Measurements from ENCODE around the gene PHLDA1. TPM values are rescaled to one million over a fixed set of nuclear protein-coding genes. Genes with fewer than 3 reads are reported as not detected.

Gene PHLDA1
- total RNA-seq, 1 experiment from 2014 or later = 181 TPM

- DNase-seq (no peak), ATAC-seq (no peak)
- no peak for TF ChIP-seq EZH2 (IDR thresholded peaks at IDR 0.05; ENCODE audit: low read length, unreplicated experiment)
- Histone ChIP-seq H3K9ac (ENCODE audit: low read length) (no peak overlapping the region), H3K27me3 (ENCODE audit: low read length) (no peaks in the 10 kb centered on the region), H3K27ac (ENCODE audit: low read length) (no peak overlapping the region), H3F3A (ENCODE audit: low read length, unreplicated experiment) (no peaks in the 10 kb centered on the region), H2AFZ (ENCODE audit: low read length) (no peak overlapping the region), H4K20me1 (ENCODE audit: low read length) (no peaks in the 10 kb centered on the region), H3K4me1 (ENCODE audit: insufficient read depth, low read length) (peaks cover 14% of the 10 kb centered on the region), H3K4me2 (ENCODE audit: low read length) (no peak overlapping the region), H3K9me2 (replicated peaks; ENCODE audit: low read length) (no peaks in the 10 kb centered on the region), H3K4me3 (ENCODE audit: low read length) (no peak overlapping the region), H3K9me3 (ENCODE audit: low read length) (no peaks in the 10 kb centered on the region), H3K79me2 (ENCODE audit: low read length) (no peaks in the 10 kb centered on the region), H3K36me3 (ENCODE audit: low read depth, low read length) (no peaks in the 10 kb centered on the region)
- ChIA-PET CTCF (no interaction called here), POLR2A (ENCODE audit: unreplicated experiment) (no interaction called here)
- intact Hi-C loops (cut with micrococcal nuclease) = no loop called here
- no TSS peak for BruUV-seq (replicated peaks)
These were observed 28.8 kb downstream of the PHLDA1 start for GRCh38 chr12:76002598-76003354.

DNA sequence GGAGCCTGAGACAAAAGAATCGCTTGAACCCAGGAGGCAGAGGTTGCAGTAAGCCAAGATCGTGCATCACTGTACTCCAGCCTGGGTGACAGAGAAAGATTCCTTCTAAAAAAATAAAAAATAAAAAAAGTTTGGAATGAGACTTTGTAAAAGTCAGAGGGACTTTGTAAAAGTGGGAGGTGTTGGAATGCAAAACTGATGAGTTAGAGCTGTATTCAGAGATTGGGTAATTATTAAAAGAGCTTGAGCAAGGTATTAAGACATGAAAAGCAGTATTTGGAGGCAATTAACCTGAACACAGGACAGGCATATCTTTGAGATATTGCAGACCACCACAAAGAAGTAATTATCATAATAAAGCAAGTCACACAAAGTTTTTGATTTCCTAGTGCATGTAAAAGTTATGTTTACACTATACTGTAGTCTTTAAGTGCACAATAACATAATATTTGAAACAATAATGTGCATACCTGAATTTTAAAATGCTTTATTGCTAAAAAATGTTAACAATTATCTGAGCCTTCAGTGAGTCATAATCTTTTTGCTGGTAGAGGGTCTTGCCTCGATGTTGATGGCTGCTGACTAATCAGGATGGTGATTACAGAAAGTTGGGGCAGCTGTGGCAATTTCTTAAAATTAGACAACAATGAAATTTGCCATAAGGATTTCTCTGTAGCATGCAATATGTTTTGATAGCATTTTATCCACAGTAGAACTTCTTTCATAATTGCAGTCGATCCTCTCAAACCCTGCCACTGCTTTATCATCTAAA is 33.1 kb downstream of the PHLDA1 start:
- DNase-seq (no peak), ATAC-seq (no peak)
- Histone ChIP-seq H3K4me3 (ENCODE audit: low read length) (no peak overlapping the region), H4K20me1 (ENCODE audit: low read length) (no peaks in the 10 kb centered on the region), H3K36me3 (ENCODE audit: low read depth, low read length) (no peaks in the 10 kb centered on the region), H3K79me2 (ENCODE audit: low read length) (no peaks in the 10 kb centered on the region), H3K27me3 (ENCODE audit: low read length) (no peaks in the 10 kb centered on the region), H3K9me3 (ENCODE audit: low read length) (no peaks in the 10 kb centered on the region), H3K4me1 (ENCODE audit: insufficient read depth, low read length) (peaks cover 50% of the 10 kb centered on the region), H3K9me2 (replicated peaks; ENCODE audit: low read length) (no peaks in the 10 kb centered on the region), H3K4me2 (ENCODE audit: low read length) (peak overlapping the region; percentile 16; the same call in 1 of the 2 replicates), H3K27ac (ENCODE audit: low read length) (no peak overlapping the region), H3K9ac (ENCODE audit: low read length) (no peak overlapping the region), H2AFZ (ENCODE audit: low read length) (no peak overlapping the region), H3F3A (ENCODE audit: low read length, unreplicated experiment) (no peaks in the 10 kb centered on the region)
- no peak for TF ChIP-seq EZH2phosphoT487 (IDR thresholded peaks at IDR 0.05; ENCODE audit: borderline replicate concordance, low read length)
- CTCF ChIA-PET = no interaction called here
- no TSS peak for BruUV-seq (replicated peaks)
- POLR2A ChIA-PET (ENCODE audit: unreplicated experiment) = no interaction called here
- intact Hi-C loops (cut with micrococcal nuclease) = no loop called here

- intact Hi-C loops (cut with micrococcal nuclease) = no loop called here
- no peak for ATAC-seq
- Histone ChIP-seq H3K4me3 (ENCODE audit: low read length) (no peak overlapping the region), H3K4me2 (ENCODE audit: low read length) (peak overlapping the region; percentile 36; the same call in 1 of the 2 replicates), H3K9me2 (replicated peaks; ENCODE audit: low read length) (no peaks in the 10 kb centered on the region), H3K27ac (ENCODE audit: low read length) (peak overlapping the region; percentile 32), H3K36me3 (ENCODE audit: low read depth, low read length) (no peaks in the 10 kb centered on the region), H3F3A (ENCODE audit: low read length, unreplicated experiment) (no peaks in the 10 kb centered on the region), H3K27me3 (ENCODE audit: low read length) (no peaks in the 10 kb centered on the region), H3K9ac (ENCODE audit: low read length) (no peak overlapping the region), H3K79me2 (ENCODE audit: low read length) (no peaks in the 10 kb centered on the region), H2AFZ (ENCODE audit: low read length) (no peak overlapping the region), H3K4me1 (ENCODE audit: insufficient read depth, low read length) (peaks cover 50% of the 10 kb centered on the region), H4K20me1 (ENCODE audit: low read length) (no peaks in the 10 kb centered on the region), H3K9me3 (ENCODE audit: low read length) (no peaks in the 10 kb centered on the region)
- CTCF ChIA-PET = no interaction called here
- DNase-seq = no peak
- POLR2A ChIA-PET (ENCODE audit: unreplicated experiment) = no interaction called here
- no TSS peak for BruUV-seq (replicated peaks)
- TF ChIP-seq CTCF (conservative IDR thresholded peaks at IDR 0.05; ENCODE audit: low read depth, low read length) = no peak
- no peak for TF ChIP-seq EZH2phosphoT487 (IDR thresholded peaks at IDR 0.05; ENCODE audit: borderline replicate concordance, low read length)
- no peak for TF ChIP-seq EZH2 (IDR thresholded peaks at IDR 0.05; ENCODE audit: low read length, unreplicated experiment)
These were observed 33.9 kb downstream of the PHLDA1 start for GRCh38 chr12:75997658-75998057.

All from PC-3 (cell line).